ENCODE measurements around the gene IL1RL2.

DNA sequence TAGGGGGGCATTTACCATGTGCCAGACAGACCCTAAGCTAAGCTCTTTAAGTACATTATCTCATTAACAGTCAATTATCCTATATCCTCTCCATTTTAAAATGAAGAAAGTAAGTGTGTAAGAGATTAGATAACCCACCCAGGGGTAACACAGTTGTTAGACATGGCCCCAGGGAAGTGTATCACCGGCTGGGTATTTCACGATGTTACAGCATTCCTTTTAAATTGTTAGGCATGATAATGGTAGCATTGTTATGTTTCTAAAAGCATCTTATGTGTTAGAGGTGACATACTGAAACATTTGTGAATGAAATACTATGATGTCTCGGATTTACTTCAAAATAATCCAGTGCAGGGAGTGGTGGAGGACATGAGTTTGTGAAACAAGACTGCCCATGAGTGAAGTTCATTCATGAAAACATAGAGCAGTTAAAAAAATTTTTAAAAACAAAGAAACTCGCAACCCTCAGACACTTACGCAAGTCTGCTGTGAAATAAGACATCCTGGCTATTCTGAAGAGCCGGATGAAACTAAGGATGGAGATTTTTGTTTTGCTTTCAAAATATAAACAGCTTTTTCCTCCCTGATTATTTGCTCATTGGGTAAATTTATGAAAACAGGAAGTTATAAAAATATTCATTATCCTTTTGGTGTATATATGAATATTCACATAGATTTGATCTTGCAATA lies 54.9 kb downstream of the IL1RL2 start:
- TF ChIP-seq POLR2AphosphoS5 (IDR thresholded peaks at IDR 0.05; ENCODE audit: borderline replicate concordance, low read depth, low read length) (no peak), EZH2 (IDR thresholded peaks at IDR 0.05) (no peak)
